HL-60 (cell line): Measurements from ENCODE around the gene TLCD3A.
"Not testable (repeated sequence)": the region's sequence is repeated elsewhere in the genome, so short reads cannot be mapped to it uniquely, and the experiment has no call there.

Experiments
- DNase-seq, 2 experiments: peaks; one replicate each; pipeline ENCODE4 v3.0.0-alpha.2; 2010 to 2020; ENCODE audit warnings: low read depth in 1 of 2, low spot score in 1 of 2
- H3K27ac ChIP-seq: fragments of 250-450 bp; sonication (Bioruptor Pico); replicated peaks from 2 replicates; pipeline ENCODE4 v1.5.1; 2020; ENCODE audit warnings: mild to moderate bottlenecking, moderate library complexity
- H3K27me3 ChIP-seq: fragments of 250-450 bp; sonication (Bioruptor Pico); 2 replicates; pipeline ENCODE4 v1.5.1; 2021; ENCODE audit warnings: mild to moderate bottlenecking, moderate library complexity; ENCODE audit not compliant: insufficient read depth, poor library complexity, severe bottlenecking
- H3K4me3 ChIP-seq: replicated peaks from 2 replicates; pipeline ENCODE4 v1.5.1; 2011; ENCODE audit warnings: mild to moderate bottlenecking, control low read depth, low read length; ENCODE audit not compliant: insufficient read depth
- CTCF ChIP-seq: IDR thresholded peaks from one replicate; pipeline ENCODE4 v1.5.1; 2011; ENCODE audit warnings: low read length, control low read depth, inconsistent platforms; ENCODE audit not compliant: insufficient read depth
- GABPA ChIP-seq: IDR thresholded peaks from 2 replicates; pipeline ENCODE4 v1.6.1; 2012; ENCODE audit warnings: low read depth
- POLR2AphosphoS5 ChIP-seq: IDR thresholded peaks from 2 replicates; pipeline ENCODE4 v1.6.1; 2012; ENCODE audit warnings: low read depth
- REST ChIP-seq: IDR thresholded peaks from 2 replicates; pipeline ENCODE4 v1.6.1; 2012; ENCODE audit warnings: low read depth; ENCODE audit not compliant: insufficient replicate concordance
- SPI1 ChIP-seq: IDR thresholded peaks from 2 replicates; pipeline ENCODE4 v1.6.1; 2012; ENCODE audit warnings: low read depth, mild to moderate bottlenecking, borderline replicate concordance

TLCD3A gene

GRCh38 chr17:753418-753817 lies 21.0 kb downstream of the TLCD3A start:
- no peak overlapping the region for H3K27ac ChIP-seq
- no peak overlapping the region for H3K4me3 ChIP-seq
- no peak for TF ChIP-seq GABPA
- no peak for TF ChIP-seq CTCF
- no peak for TF ChIP-seq SPI1
- no peak for TF ChIP-seq REST
- no peak for TF ChIP-seq POLR2AphosphoS5
- no peak for DNase-seq
- no peaks in the 10 kb centered on the region for H3K27me3 ChIP-seq

GRCh38 chr17:755319-755961 lies 23.0 kb downstream of the TLCD3A start:
- not testable (repeated sequence) for H3K27ac ChIP-seq, H3K4me3 ChIP-seq, DNase-seq, H3K27me3 ChIP-seq

GRCh38 chr17:756010-756567 lies 23.7 kb downstream of the TLCD3A start:
- not testable (repeated sequence) for H3K27me3 ChIP-seq, DNase-seq, H3K27ac ChIP-seq, H3K4me3 ChIP-seq

GRCh38 chr17:759964-760363 lies 27.6 kb downstream of the TLCD3A start:
- Histone ChIP-seq H3K4me3 (no peak overlapping the region), H3K27ac (no peak overlapping the region), H3K27me3 (no peaks in the 10 kb centered on the region)
- TF ChIP-seq REST (no peak), GABPA (no peak), SPI1 (no peak), CTCF (no peak), POLR2AphosphoS5 (no peak)
- DNase-seq, result no peak

GRCh38 chr17:760371-760770 lies 28.0 kb downstream of the TLCD3A start:
- DNase-seq, result no peak
- no peak for TF ChIP-seq REST
- TF ChIP-seq CTCF, result no peak
- TF ChIP-seq POLR2AphosphoS5, result no peak
- TF ChIP-seq GABPA, result no peak
- Histone ChIP-seq H3K4me3 (no peak overlapping the region), H3K27me3 (no peaks in the 10 kb centered on the region), H3K27ac (no peak overlapping the region)
